DND-41 (cell line): ENCODE data around the gene PGM1.

Source experiments
- EZH2 ChIP-seq: IDR thresholded peaks from 3 replicates; pipeline ENCODE4 v1.6.1; 2012; ENCODE audit warnings: borderline replicate concordance, low read depth, mild to moderate bottlenecking, moderate library complexity, low read length, inconsistent platforms; ENCODE audit not compliant: severe bottlenecking
- TF ChIP-seq, protein P1 (sequence below): IDR thresholded peaks from 2 replicates; pipeline ENCODE4 v1.5.1; 2012; ENCODE audit warnings: borderline replicate concordance, low read length, moderate library complexity, mild to moderate bottlenecking; ENCODE audit not compliant: poor library complexity, severe bottlenecking; ENCODE audit errors: extremely low read depth

- TF ChIP-seq, protein P1, sequence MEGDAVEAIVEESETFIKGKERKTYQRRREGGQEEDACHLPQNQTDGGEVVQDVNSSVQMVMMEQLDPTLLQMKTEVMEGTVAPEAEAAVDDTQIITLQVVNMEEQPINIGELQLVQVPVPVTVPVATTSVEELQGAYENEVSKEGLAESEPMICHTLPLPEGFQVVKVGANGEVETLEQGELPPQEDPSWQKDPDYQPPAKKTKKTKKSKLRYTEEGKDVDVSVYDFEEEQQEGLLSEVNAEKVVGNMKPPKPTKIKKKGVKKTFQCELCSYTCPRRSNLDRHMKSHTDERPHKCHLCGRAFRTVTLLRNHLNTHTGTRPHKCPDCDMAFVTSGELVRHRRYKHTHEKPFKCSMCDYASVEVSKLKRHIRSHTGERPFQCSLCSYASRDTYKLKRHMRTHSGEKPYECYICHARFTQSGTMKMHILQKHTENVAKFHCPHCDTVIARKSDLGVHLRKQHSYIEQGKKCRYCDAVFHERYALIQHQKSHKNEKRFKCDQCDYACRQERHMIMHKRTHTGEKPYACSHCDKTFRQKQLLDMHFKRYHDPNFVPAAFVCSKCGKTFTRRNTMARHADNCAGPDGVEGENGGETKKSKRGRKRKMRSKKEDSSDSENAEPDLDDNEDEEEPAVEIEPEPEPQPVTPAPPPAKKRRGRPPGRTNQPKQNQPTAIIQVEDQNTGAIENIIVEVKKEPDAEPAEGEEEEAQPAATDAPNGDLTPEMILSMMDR: no peak
- TF ChIP-seq EZH2: no peak
Observed at GRCh38 chr1:63635681-63636080, 42.5 kb downstream of the PGM1 start.
